Stimulated activated naive CD4-positive, alpha-beta T cell (primary cell): ENCODE measurements around the gene SERPIND1.
"Not testable (repeated sequence)": the region's sequence is repeated elsewhere in the genome, so short reads cannot be mapped to it uniquely, and the experiment has no call there.

Source experiments
- DNase-seq, 6 experiments: peaks; one replicate each; lab custom pipeline; 2025; lab: John Stamatoyannopoulos, UW

Gene SERPIND1

DNA sequence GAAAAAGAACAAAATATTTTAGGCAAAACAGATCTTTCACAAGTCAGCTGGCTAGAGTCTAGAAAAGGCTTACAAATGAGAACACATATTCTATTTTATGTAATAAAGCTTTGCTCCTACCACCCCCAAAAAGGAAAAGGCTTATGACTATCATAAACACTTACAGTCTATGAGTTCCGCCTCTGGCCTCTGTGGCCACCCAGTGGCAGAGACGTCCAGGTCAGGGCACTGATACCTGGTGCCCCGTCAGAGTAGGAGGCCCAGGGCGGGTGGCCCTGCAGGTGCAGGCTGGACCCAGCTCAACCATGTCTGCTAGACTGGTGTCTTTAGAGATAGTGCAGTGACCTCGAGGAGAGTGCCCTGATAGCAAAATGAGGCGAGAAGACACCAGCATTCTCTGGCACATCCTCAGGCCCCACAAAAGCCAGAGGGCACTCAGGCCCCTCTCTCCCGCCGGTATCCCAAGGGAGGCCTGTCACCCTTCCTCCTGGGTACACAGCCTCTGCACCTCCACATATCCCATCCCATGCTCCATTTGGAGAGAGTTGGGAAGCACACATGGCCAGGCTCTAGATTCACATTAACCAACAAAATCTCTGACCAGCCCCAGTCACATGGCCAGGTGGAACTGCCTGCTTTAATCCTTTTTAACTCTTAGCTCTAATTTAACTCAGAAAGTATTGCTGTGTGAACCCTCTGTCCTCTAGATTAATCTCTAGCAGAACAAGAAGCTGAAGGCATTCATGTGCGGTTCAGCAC, 27.3 kb upstream of the SERPIND1 start:
- no peak for DNase-seq

DNA sequence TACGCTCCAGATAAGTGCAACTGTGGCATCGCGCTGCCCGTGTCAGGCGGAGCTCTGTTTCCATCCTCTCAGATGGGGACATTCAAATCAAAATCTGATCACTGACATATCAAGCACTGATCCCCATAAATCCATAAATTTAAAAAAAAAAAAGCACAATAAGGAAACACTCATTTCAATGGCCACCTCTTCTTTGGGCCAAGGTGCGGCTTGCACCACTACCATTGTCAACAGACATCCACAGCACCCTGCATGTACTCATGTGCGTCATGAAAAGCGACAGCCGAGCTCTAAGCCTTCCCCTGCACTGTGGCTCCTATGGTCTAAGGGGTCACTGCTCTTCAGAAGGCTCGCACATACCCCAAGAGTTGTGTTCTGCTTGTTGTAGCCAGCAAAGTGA, 26.7 kb upstream of the SERPIND1 start:
- no peak for DNase-seq

- no peak for DNase-seq
Measured at GRCh38 chr22:20748082-20748481, 25.8 kb upstream of the SERPIND1 start.

DNA sequence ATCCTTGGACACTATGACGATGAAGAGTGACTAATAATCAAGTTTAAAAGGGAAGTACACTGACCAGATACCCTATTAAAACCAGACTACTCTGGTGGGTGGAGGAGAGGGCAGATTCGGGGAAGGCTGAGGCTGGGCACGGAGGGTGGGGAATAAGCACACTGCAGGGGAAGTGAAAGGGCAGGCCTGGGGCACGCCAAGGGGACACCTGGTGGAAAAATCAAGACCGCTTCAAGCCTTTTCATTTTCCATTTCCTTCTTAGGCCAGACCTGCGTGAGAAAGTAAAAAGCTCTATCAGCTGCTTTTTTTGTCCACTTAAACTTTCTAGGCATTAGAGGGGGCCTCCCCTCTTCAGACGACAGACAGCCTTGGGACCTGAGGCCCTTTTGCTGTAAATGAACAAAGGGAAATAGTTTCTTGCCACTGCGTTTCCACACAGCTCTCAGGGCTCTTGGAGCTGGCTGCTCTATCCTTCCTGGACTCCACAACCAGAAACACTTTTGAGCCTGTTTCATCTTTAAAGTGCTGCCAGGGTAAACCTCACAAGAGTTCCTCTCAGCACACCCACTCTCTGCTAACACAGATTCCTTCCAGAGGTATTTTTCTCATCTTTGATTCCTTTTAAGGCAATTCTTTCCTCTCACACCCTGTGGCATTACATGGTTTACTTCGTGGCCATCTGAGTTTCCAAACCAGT, 25.0 kb upstream of the SERPIND1 start:
- no peak for DNase-seq

DNA sequence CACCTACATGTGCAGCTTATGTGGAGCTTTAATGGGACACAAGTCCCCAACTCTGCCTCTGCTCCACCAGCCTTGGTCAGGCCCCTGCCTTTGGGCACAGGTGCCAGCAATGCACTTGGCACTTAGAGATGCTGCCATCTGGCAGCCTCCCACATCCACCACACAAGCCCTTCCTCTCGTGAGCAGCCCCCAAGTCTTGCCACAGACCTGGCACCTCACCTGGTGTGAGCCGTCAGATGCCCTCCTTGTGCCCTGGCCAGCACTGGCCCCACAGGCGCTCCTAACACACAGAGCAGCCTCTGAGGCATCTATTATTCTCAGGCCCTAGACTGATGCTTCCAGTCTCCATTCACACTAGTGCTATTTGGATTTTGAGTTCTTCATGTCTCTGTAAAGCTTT, 24.5 kb upstream of the SERPIND1 start:
- DNase-seq: no peak

DNA sequence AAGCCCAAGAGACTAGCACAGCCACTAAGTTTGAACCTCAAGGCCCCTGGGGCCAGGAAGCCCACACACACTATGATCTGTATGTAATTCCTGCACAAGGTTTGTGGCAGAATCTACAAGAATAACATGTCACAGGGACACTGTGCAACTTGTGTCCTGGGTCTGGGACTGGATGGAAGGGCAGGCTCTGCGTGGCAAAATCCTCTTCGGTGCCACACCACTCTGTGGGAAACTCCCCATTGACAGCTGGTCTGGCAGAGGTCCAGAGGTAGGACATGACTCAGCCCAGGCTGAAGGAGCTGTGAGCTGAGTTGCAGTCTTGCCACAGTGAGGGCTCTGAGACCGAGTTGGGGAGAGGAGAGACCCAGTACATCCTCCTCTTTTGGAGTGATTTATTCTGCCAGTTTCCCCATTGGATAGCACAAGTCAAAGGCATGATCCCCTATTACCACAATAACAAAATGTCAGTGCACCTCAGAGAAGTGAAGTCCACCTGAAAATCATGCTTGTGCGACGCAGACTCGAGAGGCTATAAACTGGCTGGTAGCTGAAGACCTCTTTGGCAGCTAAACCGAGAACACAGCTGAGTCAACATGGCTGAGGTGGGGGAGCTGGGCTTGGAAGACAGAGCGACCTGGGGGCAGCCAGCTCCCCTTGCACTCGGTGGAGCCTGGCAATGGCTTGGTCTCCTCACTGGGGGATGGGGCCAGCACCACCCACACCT, 23.3 kb upstream of the SERPIND1 start:
- no peak for DNase-seq

- DNase-seq: no peak
Measured at GRCh38 chr22:20751185-20751851, 22.6 kb upstream of the SERPIND1 start.

DNA sequence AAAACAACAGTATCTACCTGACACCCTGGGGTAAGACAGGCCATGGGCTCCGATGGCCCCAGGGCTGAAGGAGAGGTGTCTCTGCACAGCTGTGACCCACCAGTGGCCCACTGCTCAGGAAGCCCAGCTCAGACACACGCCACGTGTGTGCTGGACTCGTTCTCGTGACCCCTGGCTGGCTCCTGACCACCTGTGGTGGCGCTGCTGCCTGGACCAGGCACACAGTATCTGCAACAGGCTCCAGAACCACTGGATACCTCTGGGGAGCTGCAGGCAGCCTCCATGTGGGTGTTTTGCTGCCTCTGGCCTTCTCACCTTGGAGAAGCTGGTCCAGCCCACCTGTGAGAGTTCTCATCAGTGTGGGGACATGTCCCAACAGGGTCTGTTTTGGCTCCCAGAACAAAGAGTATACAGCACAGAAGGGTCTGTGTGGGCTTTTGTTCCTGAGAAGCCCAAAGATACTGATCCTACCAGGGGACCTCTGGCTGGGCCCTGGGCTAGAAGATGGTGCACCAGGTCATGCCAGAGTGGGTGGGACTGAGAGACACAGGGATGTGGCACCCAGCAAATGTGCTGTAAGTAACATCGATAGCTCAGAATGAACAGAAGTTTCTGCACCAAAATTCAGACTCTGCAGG, 21.7 kb upstream of the SERPIND1 start:
- DNase-seq: no peak

GRCh38 chr22:20752873-20753272, 21.0 kb upstream of the SERPIND1 start:
- DNase-seq: no peak

- no peak for DNase-seq
Measured at GRCh38 chr22:20756846-20757245, 17.1 kb upstream of the SERPIND1 start.

GRCh38 chr22:20758688-20759087, 15.2 kb upstream of the SERPIND1 start:
- DNase-seq: no peak

GRCh38 chr22:20760084-20760483, 13.8 kb upstream of the SERPIND1 start:
- DNase-seq: no peak

DNA sequence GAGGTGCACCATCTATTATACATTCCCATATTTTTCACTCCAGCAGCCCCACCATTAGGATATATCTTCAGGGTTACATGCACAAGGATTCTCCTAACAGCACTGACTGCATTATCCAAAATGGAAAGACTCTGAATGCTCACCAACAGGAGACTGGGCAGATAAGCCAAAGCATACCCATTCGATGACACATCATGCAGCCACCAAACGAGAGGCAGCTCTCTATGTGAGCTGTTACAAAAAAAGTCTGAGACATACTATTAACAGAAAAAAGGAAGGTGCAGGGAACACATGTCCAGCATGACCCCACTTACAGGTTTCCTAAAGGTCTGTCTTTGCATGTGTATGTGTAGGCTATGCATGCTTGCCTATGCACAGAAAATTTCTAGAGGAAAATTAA, 12.4 kb upstream of the SERPIND1 start:
- DNase-seq: no peak

DNA sequence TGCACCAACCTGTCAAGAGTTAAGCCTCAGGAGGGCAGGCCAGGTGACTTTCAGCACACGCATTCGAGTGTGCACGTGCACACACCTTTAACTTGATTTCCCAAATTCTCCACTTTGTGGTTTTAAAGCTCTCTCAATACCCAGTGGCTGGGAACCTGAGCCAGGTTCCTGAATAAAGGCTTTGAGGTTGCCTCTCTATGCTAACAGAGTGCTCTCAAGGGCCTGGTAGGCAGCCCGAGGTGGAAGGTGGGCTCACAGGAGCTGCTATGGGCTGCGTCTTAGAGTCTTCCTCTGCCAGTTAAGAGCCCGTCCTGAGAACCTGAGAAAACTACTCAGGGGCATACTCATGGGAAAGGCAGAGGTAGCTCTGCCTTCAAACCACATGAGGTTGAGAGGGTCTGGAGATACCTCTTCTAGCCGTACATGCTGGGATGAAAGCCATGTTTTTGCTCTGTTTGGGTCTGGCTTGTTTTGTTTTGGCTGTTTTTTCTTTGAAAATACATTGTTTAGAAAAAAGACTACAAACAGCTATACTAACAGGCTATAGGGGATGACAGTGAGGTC, 11.6 kb upstream of the SERPIND1 start:
- DNase-seq: no peak

- DNase-seq: no peak
Measured at GRCh38 chr22:20763630-20764470, 10.1 kb upstream of the SERPIND1 start.

GRCh38 chr22:20764471-20764720, 9.5 kb upstream of the SERPIND1 start:
- no peak for DNase-seq

GRCh38 chr22:20764729-20765128, 9.2 kb upstream of the SERPIND1 start:
- DNase-seq: no peak

DNA sequence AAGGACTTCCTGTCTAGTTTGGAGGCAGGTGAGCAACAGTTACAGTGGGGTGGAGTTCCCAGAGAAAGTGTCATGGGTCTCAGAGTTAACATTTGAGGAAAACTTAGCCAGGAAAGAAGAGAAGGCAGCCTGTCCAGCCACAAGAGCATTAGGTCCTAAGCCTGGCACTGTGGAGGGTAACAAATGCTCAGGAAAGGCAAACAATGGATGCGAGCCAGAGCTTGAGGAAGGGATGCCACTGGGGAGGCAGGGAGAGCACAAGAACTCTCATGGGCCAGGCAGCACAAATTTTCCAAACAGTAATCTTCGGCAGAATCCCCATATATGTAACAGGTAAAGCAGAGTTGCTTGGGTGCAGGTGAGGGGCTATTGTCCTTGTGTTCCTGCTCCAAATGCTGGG, 8.0 kb upstream of the SERPIND1 start:
- DNase-seq: no peak

- DNase-seq: no peak
Measured at GRCh38 chr22:20766530-20766929, 7.4 kb upstream of the SERPIND1 start.

DNA sequence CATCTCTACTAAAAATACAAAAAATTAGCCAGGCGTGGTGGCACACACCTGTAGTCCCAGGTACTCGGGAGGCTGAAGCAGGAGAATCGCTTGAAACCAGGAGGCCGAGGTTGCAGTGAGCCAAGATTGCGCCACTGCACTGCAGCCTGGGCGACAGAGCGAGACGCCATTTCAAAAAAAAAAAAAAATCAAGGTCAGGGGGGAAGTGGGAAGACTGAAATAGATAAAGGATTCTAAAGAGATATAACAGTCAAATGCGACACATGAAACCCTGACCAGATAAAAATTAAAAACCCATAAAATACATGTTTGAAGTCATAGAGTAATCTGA, 4.5 kb upstream of the SERPIND1 start:
- DNase-seq: not testable (repeated sequence)
